HG03342 (cell line): ENCODE data around the gene POTEE.
"Not testable (repeated sequence)": the region's sequence is repeated elsewhere in the genome, so short reads cannot be mapped to it uniquely, and the experiment has no call there.

Experiments
- ATAC-seq: cut with Tn5 transposase; IDR thresholded peaks from one replicate; pipeline ENCODE4 v1.9.1; 2021; ENCODE audit warnings: mild to moderate bottlenecking, moderate library complexity; ENCODE audit not compliant: unreplicated experiment

Gene POTEE

DNA sequence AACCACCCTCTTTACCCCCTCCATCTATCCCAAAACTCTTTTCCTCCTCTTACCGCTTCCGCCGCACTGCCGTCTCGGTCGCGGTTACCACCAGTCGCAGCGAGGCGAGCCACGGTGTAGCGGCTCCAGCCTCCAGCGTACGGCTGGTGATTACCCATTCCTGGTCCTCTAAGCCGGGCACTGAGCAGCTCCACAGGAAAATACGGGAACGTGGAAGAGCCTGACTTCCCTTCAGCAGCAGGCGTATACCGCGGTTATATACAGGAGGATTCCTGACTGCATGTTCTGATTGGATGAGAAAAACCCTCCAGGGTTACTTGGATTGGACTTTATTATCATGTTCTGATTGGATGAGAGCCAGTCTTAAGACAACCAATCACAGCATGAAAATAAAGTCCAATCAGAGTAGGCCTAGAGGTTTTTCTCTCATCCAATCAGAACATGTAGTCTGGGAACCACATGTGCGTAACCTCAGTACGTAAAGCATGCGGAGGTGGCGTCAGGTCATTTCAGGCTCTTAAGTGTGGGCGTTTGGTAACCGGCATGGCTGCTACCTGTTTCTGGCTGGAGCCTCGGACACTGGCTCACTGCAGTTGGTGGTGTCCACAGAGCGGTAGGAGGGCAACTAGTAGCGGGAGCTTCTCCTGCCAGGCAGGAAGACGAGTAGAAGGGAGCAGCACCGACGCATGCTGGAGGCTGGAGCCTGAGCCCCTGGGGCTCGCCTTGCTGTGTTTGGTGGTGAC lies at the start of gene POTEE:
Gene POTEE, plus strand, starts transcription at position 507 of the 743 bp plus-strand sequence. CDS start 8,867 bp downstream, outside the sequence.
- ATAC-seq: not testable (repeated sequence)

DNA sequence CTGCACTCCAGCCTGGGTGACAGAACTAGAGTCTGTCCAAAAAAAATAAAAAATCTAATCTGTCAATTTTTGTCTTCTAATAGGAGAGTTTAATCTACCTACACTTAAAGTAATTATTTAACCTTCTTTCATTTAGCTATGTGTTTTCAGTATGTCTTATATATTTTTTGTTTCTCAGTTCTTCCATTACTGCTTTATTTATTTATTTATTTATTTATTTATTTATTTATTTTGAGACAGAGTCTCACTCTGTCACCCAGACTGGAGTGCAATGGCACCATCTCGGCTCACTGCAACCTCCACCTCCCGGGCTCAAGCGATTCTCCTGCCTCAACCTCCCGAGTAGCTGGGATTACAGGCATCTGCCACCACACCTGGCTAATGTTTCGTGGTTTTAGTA lies 43.8 kb upstream of the POTEE start:
- ATAC-seq: not testable (repeated sequence)

DNA sequence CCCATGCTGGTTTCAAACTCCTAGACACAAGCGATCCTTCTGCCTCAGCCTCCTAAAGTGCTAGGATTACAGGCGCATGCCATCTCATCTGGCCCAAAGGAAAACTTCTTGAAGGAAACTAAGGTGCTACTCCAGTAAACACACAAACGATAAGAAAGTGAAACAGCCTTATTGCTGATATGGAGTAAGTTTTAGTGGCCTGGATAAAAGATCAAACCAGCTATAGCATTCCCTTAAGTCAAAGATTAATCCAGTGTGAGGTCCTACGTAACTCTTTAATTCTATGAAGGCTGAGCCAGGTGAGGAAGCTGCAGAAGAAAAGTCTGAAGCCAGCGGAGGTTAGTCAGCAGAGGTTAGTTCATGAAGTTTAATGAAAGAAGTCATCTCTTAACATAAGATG lies 40.8 kb upstream of the POTEE start:
- no peak for ATAC-seq

DNA sequence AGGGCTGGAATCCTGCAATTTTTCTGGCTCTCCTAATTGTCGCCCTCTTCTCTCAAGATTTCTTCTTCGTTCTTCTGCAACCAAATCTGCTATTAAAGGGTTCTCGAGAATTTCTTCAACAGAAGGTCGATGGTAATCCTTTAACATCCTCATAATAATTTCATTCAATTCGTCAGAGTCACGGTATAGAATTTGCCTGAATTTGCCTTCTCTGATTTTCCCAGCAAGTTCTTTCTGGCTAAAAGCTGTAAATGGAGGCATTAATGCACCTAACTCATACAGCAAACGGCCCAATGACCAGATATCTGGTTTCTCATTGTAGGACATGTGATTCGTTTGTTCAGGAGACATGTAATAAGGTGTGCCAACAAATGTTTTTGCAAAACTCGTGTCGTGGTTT lies 31.3 kb upstream of the POTEE start:
- not testable (repeated sequence) for ATAC-seq

DNA sequence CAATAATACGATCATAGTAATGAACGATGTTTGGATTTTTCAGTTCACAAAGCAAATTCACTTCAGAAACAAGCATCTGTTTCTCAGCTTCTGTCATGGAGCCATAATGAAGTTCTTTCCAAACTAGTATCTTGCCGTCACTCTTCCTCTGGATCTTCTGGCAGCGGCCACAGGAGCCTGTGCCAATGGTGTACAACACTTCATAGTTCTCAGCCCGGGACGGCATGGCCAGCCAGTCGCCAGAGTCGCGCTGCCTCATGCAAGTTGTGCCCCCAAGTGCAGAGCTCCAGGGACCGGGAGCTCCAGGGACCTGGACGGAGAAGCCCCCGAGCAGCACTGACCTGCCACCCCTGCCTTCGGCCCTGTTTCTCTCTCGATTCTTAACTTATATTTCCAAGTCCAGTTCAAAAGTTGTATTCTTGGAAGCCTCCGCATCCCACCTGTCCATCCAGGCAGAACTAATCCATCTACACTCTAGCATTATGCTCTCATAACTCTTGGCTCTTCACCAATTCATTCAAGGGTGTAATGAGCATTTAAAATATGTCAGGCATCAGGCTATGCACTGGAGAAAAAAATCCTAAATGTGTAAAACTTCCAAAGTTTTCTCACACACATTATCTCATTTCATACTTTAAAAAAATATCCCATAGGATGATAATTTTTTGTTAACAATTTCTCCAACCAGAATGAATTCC lies 30.5 kb upstream of the POTEE start:
- not testable (repeated sequence) for ATAC-seq

DNA sequence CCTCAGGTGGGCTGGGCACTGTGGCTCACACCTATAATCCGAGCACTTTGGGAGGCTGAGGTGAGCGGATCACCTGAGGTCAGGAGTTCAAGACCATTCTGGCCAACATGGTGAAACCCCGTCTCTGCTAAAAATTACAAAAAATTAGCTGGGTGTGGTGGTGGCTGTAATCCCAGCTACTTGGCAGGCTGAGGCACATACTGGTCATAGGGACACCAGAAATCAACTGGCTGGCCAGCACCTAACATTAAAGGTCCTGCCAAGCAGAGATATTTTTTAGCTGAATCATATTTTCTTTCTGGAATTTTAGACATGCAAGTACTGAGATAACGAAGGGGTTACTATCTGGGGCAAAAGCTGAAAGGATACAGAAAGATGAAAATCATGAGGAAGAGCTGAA lies 27.9 kb upstream of the POTEE start:
- ATAC-seq: not testable (repeated sequence)

DNA sequence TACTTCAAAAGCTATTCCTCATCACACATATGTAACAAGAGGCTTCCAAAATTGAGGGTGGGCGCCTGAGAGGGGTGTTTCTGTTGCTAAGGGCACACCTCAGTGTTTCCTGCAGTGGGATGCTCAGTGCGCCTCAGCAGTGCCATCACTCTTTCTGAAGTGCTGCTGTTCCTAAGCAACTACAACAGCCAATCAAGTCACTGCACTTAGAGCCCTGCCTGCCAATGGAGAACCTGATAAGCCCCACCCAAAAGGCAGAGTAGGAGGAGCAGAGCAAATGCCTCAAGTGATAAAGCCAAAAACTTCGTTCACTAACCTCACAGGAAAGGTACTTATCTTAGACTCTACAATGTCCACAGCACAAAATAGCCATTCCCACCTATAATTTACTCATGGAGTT lies 15.9 kb upstream of the POTEE start:
- not testable (repeated sequence) for ATAC-seq

DNA sequence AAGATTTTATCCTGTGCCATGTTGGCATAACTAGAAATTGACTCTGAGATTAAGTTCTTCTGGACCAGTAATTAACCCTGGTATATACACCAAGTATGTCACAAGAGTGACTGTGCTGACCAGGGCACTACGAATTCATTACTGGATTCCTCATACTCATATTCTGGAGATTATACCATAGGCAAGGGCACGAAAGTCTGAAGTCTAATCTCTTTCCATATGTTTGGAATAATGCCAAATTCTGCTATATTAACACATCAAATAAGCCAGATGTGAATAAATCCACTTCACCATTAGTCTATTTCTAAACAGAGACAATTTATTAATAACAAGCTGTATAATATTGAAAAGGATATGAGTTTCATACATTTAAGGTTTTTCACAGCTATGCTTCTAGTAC lies 13.2 kb upstream of the POTEE start:
- ATAC-seq: not testable (repeated sequence)

DNA sequence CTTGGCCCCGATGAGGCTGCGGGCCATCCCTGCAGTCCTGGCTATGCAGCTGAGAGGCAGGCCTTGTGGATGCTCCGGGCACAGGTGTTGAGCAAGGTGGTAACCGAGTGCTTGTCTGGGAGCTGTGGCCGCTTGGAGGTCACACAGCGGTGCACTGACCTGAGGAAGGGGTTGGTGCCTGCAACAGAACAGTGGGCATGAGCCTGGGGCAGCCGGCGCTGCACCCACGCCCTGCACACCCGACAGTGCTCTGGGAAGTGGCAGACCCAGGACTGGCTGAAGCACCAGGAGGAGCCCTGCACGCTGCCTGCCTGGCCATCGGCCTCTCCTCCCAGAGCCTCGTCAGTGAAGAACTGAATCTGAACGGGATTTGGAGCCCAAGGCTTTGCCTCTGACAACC lies 8.2 kb upstream of the POTEE start:
- ATAC-seq: no peak

DNA sequence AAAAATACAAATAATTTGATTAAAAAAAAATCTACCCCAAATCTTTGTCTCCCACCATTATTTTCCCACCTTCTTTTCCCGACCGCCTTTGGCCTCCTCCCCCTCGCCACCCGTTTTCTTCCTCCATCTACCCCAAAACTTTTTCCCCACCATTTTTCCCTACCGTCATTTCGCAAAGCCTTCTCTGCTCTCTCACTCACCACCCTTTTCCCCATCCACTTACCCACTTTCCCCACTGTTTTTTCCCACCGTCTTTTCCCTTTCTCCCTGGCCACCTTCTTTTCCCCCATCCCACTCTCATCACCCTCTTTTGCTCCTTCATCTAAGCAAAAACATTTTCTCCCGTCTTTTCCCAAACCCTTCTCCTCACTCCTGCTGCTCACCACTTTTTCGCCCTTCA lies 1.5 kb upstream of the POTEE start:
- ATAC-seq: not testable (repeated sequence)

DNA sequence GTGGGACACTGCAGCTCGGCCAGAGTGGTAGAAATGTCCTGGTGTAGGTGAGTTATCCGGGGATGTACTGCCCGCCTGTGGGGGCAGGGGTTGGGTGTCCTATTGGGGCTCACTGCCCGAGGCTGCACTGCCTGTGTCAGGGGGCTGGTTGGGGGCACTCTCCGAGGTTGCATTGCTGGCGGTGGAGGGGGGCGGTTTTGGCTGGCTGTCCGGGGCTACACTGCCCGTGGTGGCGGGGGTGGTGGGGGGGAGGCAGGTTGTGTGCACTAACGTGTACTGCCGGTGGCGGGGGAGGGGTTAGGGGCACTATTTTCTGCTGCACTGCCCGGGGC lies 403 bp downstream of the POTEE start:
- ATAC-seq: not testable (repeated sequence)

DNA sequence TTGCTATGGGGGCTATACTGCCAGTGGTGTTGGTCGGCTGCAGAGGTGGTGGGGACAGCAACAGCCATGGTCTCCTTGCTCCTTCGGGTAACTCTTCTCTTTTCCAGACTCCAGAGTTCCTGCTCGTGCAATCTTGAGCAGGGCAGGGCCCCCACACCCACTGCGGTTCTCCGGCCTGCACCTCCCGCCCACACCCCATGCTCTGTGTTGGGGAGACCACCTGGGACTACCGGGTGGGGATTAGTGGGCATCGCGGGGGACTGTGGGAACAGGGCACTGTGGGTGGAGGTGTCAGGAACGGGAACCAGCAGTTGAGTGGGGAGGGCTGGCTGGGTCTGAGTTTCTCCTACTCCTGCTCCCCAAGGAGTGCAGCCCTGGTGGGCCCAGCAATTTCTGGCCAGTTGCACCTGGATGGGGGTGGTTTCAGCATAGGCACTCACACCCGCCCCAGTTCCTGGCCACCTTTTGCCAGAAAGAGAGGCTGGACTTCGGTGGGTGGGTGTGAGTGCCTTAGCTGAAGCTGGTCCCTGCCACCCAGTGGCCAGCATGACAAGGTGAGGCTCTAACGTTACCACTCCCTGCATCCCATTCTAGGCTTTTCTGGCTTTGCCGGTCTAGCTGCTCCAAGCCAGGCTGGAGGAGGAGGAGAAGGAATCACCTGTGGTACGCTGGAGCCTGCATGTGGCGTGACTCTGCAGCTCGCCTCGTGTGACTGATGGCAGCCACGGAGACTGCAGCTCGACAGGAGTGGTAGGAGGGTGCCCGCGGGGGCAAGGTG lies 1.3 kb downstream of the POTEE start:
- ATAC-seq: not testable (repeated sequence)

DNA sequence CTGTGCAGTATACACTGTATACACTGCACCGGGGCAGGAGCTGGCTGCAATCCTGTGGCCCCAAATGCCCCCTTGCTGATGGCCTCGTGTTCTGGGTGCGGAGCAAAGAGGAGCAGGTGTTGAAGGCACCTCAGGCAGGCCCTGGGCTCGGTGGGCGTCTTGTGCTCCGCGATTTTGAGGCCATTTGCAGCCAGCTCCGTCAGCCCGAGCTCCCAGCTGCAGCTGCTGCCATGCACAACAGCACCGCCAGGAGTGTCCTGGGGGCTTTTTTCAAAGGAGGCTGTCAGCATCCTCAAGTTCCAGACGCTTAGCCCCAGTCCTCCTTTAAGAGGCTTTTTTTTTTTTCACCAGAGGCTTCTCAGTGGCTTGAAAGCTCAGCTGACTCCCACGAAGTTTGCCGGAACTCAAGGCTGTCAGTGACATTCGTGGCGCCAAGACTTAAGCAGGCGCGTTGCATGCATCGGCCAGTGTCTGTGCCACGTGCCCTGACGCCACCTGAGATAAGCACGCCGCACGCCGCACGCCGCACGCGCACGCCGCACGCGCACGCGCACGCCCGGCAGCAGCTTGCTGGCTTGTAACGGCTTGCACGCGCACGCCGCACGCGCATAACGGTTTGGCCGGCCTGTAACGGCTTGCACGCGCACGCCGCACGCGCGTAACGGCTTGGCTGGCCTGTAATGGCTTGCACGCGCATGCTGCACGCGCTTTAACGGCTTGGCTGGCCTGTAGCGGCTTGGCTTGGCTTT lies 8.1 kb downstream of the POTEE start:
- not testable (repeated sequence) for ATAC-seq

DNA sequence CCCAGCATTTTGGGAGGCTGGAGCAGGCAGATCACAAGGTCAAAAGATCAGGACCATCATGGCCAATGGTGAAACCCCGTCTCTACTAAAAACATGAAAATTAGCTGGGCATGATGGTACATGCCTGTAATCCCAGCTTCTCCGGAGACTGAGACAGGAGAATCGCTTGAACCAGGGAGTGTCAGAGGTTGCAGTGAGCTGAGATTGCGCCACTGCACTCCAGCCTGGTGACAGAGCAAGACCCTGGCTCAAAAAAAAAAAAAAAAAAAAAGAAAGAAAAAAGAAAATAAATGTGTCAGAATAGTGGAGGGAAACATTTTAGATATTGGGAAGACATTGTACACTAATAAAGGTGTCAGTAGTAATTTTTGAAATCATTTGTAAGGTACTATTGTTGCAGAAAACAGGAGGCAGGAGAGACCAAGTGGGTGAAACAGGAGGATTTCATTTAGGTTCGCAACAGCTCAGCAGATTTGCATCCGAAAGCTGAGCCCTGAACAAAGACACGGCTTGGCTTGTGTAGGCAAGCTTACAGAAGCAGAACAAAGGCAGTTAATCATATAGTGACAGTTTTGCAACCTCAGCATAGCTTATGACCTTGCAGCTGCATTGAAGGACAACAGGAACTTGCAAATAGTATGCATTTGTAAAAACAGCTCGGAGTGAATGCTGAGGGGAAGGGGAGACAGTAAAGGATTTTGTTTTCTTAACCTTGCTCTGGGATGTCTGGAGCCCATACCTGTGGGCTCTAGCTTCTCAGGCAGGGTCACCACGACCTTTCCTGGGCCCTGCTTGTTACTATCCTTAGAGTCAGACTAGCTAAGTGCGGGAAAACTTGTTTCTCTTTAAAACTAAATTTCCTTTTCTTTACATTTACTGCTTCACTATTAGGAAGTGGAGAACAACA lies 26.5 kb downstream of the POTEE start:
- ATAC-seq: not testable (repeated sequence)
